CD14-positive monocyte (primary cell): ENCODE results near the gene BCL2. TPM values are rescaled to one million over a fixed set of nuclear protein-coding genes. Genes with fewer than 3 reads are reported as not detected.

Experiments used
- DNase-seq, 3 donors: peaks; one replicate each; pipeline ENCODE4 v3.0.0-alpha.2; 2011 to 2022
- H2AFZ ChIP-seq: 2 replicates; pipeline ENCODE4 v1.6.0; 2012; ENCODE audit warnings: mild to moderate bottlenecking, low read depth, low read length, inconsistent platforms; ENCODE audit not compliant: insufficient read depth, poor library complexity, severe bottlenecking
- H3K27ac ChIP-seq, 2 donors: 1 replicate in 1 of 2; 2 replicates in 1 of 2; pipeline ENCODE4 v1.5.1; 2012 to 2013; ENCODE audit warnings: low read length in 2 of 2, control low read depth in 1 of 2, inconsistent platforms in 1 of 2, low read depth in 1 of 2, mild to moderate bottlenecking in 1 of 2
- H3K27me3 ChIP-seq, 2 donors: one replicate each; pipeline versions ENCODE4 v1.6.0 to v1.6.1; 2011 to 2013; ENCODE audit warnings: low read length in 2 of 2; ENCODE audit not compliant: control insufficient read depth in 2 of 2, insufficient read depth in 2 of 2
- H3K36me3 ChIP-seq, 2 donors: replicated peaks in 1 of 2; 1 replicate in 1 of 2; 2 replicates in 1 of 2; pipeline versions ENCODE4 v1.5.1 to v1.6.1; 2012 to 2013; ENCODE audit warnings: low read length in 2 of 2, control low read depth in 1 of 2, inconsistent platforms in 1 of 2, mild to moderate bottlenecking in 1 of 2; ENCODE audit not compliant: insufficient read depth in 2 of 2, control insufficient read depth in 1 of 2
- H3K4me1 ChIP-seq, 2 donors: 1 replicate in 1 of 2; 2 replicates in 1 of 2; pipeline versions ENCODE4 v1.5.1 to v1.6.1; 2012 to 2013; ENCODE audit warnings: low read length in 2 of 2, control low read depth in 1 of 2, inconsistent platforms in 1 of 2, mild to moderate bottlenecking in 1 of 2, moderate library complexity in 1 of 2; ENCODE audit not compliant: insufficient read depth in 2 of 2, control insufficient read depth in 1 of 2
- H3K4me2 ChIP-seq: replicated peaks from 2 replicates; pipeline ENCODE3; 2012; ENCODE audit warnings: low read length, moderate library complexity, mild to moderate bottlenecking; ENCODE audit not compliant: poor library complexity, severe bottlenecking; ENCODE audit errors: extremely low read depth
- H3K4me3 ChIP-seq, 3 experiments: fragments of 200-600 bp in 1 of 3; sonication (generic) in 1 of 3; replicated peaks in 1 of 3; 1 replicate in 2 of 3; 2 replicates in 1 of 3; pipeline ENCODE4 v1.5.1; 2011 to 2013; ENCODE audit warnings: low read length in 3 of 3, mild to moderate bottlenecking in 3 of 3, control low read depth in 2 of 3, low read depth in 2 of 3, inconsistent platforms in 1 of 3, moderate library complexity in 1 of 3
- H3K79me2 ChIP-seq: 2 replicates; pipeline ENCODE4 v1.6.0; 2012; ENCODE audit warnings: mild to moderate bottlenecking, control low read depth, inconsistent platforms, low read length, moderate library complexity; ENCODE audit not compliant: insufficient read depth
- H3K9ac ChIP-seq: 2 replicates; pipeline ENCODE4 v1.6.0; 2017; ENCODE audit warnings: low read length, mild to moderate bottlenecking; ENCODE audit not compliant: insufficient read depth, poor library complexity, severe bottlenecking
- H3K9me3 ChIP-seq, 2 donors: replicated peaks in 1 of 2; 1 replicate in 1 of 2; 2 replicates in 1 of 2; pipeline versions ENCODE4 v1.5.1 to v1.6.1; 2012 to 2013; ENCODE audit warnings: low read length in 2 of 2, control low read depth in 1 of 2; ENCODE audit not compliant: control insufficient read depth in 1 of 2, insufficient read depth in 1 of 2
- H4K20me1 ChIP-seq: 2 replicates; pipeline ENCODE4 v1.6.0; 2012; ENCODE audit warnings: mild to moderate bottlenecking, low read length, control low read depth, moderate library complexity; ENCODE audit not compliant: insufficient read depth
- H3K27ac Mint-ChIP-seq, 7 donors: one replicate each; pipeline ENCODE4 v1.8.0; 2020; ENCODE audit warnings: mild to moderate bottlenecking in 7 of 7, mixed read lengths in 7 of 7, moderate library complexity in 6 of 7, inconsistent platforms in 2 of 7
- H3K27me3 Mint-ChIP-seq, 3 donors: one replicate each; pipeline ENCODE4 v1.8.0; 2021 to 2022; ENCODE audit warnings: low read depth in 3 of 3, mild to moderate bottlenecking in 3 of 3, mixed read lengths in 3 of 3, moderate library complexity in 3 of 3, inconsistent platforms in 1 of 3
- H3K36me3 Mint-ChIP-seq, 2 donors: one replicate each; pipeline ENCODE4 v1.8.0; 2020; ENCODE audit warnings: mixed read lengths in 2 of 2, inconsistent platforms in 1 of 2, mild to moderate bottlenecking in 1 of 2
- H3K4me1 Mint-ChIP-seq: one replicate; pipeline ENCODE4 v1.8.0; 2020; ENCODE audit warnings: mild to moderate bottlenecking, mixed read lengths
- H3K4me3 Mint-ChIP-seq, 2 donors: one replicate each; pipeline ENCODE4 v1.8.0; 2020; ENCODE audit warnings: mild to moderate bottlenecking in 2 of 2, mixed read lengths in 2 of 2, moderate library complexity in 1 of 2
- H3K9me3 Mint-ChIP-seq, 7 donors: one replicate each; pipeline ENCODE4 v1.8.0; 2020 to 2022; ENCODE audit warnings: mixed read lengths in 7 of 7, mild to moderate bottlenecking in 6 of 7, moderate library complexity in 6 of 7, inconsistent platforms in 2 of 7
- WGBS: methylation state at CpG from one replicate; pipeline ENCODE4 v1.1.5; 2013; ENCODE audit warnings: missing lambda C conversion rate; ENCODE audit not compliant: insufficient coverage; 5-methylcytosine and 5-hydroxymethylcytosine counted together
- intact Hi-C, 2 donors: fragments of 100-400 bp; cut with micrococcal nuclease; formaldehyde crosslinking; loops; one replicate each; pipeline versions ENCODE4 v1.15.0 to v1.15.1; 2023
- polyA plus RNA-seq, 3 donors: library from polyadenylated mRNA; depleted of rRNA in 1 of 3; unstranded in 2 of 3; stranded (reverse) in 1 of 3; fragments of 300-500 nt in 2 of 3; fragments of >200 nt in 1 of 3; fragmentation: Illumina TruSeq in 2 of 3; gene quantifications; 1 replicate in 2 of 3; 2 replicates in 1 of 3; pipeline ENCODE4 v1.2.3, GENCODE V29; 2012 to 2021
- TF ChIP-seq, protein P1 (sequence below): fragments of 200-600 bp; IDR thresholded peaks from one replicate; pipeline ENCODE4 v1.8.0; 2022; ENCODE audit warnings: antibody characterized with exemption, mild to moderate bottlenecking

Gene BCL2
- polyA plus RNA-seq, 3 donors: 0.58 to 2.5 (median 1.1) TPM

DNA sequence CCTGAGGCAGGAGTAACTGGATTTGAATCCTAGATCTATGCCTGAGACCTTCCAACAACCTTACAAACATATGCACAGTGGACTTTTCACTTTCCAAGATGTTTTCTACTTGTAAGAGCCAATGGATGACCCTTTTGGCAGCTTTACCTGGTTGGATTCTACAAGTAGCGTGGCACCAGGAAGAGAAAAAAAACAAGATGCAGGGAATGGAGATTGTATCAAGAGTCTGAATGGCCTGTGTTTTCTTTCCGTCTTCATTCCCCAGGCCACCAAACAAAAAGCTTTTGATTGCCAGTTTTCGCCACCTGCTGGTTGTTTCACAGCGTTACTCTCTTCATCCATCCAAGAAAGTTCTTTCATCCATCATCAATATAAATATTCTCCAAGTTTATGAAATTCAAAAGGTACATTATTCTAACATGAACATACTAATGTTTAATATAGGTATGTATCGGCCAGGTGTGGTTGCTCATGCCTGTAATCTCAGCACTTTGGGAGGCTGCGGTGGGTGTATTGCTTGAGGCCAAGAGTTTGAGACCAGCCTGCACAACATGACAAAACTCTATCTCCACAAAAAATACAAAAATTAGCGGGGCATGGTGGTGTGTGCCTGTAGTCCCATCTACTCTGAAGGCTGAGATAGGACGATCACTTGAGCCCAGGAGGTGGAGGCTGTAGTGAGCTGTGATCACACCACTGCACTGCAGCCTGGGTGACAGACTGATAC, 3.5 kb upstream of the BCL2 start:
- Mint-ChIP-seq H3K27ac (peak overlapping the region in 5 of 7 donors; percentile 12 to 80 (median 66)), H3K27me3 (peaks cover 8 to 12% (median 8%) of the 10 kb centered on the region in 3 donors), H3K4me3 (peak overlapping the region in 1 of 2 donors; percentile 57), H3K36me3 (peaks cover 0 to 2% of the 10 kb centered on the region in 2 donors), H3K4me1 (peaks cover 33% of the 10 kb centered on the region), H3K9me3 (no peaks in the 10 kb centered on the region)
- H3K27me3 ChIP-seq: no peaks in the 10 kb centered on the region
- WGBS: 36% methylated on average over 2 of the region's 8 CpGs
- H3K9ac ChIP-seq: no peak overlapping the region
- no peaks in the 10 kb centered on the region for H3K36me3 ChIP-seq
- H3K79me2 ChIP-seq: peaks cover 15% of the 10 kb centered on the region
- peak; percentile 54 to 66 (median 62) for DNase-seq
- H3K27ac ChIP-seq: no peak overlapping the region
- peak overlapping the region in 1 of 3 experiments; percentile 18 for H3K4me3 ChIP-seq
- H3K9me3 ChIP-seq: no peaks in the 10 kb centered on the region
- TF ChIP-seq, protein P1, sequence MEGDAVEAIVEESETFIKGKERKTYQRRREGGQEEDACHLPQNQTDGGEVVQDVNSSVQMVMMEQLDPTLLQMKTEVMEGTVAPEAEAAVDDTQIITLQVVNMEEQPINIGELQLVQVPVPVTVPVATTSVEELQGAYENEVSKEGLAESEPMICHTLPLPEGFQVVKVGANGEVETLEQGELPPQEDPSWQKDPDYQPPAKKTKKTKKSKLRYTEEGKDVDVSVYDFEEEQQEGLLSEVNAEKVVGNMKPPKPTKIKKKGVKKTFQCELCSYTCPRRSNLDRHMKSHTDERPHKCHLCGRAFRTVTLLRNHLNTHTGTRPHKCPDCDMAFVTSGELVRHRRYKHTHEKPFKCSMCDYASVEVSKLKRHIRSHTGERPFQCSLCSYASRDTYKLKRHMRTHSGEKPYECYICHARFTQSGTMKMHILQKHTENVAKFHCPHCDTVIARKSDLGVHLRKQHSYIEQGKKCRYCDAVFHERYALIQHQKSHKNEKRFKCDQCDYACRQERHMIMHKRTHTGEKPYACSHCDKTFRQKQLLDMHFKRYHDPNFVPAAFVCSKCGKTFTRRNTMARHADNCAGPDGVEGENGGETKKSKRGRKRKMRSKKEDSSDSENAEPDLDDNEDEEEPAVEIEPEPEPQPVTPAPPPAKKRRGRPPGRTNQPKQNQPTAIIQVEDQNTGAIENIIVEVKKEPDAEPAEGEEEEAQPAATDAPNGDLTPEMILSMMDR: peak; percentile 83
- no peaks in the 10 kb centered on the region for H4K20me1 ChIP-seq
- H3K4me2 ChIP-seq: peak overlapping the region; percentile 37
- intact Hi-C loops: loop anchor here (2.0 to 10.0 kb wide), 4 partner anchors 191 to 308 kb away; no protein-coding TSS in a partner anchor
- no peak overlapping the region for H2AFZ ChIP-seq
- peaks cover 36 to 38% of the 10 kb centered on the region in 2 donors for H3K4me1 ChIP-seq

DNA sequence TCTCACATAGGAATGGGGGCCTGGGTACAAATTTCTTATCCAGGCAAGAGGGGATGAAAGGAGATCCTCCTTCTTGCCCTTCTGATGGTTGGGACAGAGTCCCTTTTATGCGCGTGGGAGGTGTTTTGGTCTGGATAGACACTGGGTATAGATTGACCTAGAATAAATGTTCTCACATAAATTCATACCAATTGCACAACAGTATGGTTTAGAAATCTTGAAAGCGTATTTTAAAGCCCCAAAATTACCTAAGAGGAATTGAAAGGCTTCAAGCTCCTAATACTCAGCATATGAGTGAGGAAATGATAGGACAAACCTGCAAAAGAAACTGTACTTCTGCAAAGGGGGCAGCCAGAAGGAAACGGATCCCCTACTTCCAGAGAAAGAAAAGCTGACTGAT, 2.6 kb upstream of the BCL2 start:
- Histone ChIP-seq H3K9ac (no peak overlapping the region), H2AFZ (peak overlapping the region; percentile 0), H4K20me1 (no peaks in the 10 kb centered on the region), H3K36me3 (no peaks in the 10 kb centered on the region), H3K79me2 (peaks cover 24% of the 10 kb centered on the region), H3K4me3 (peak overlapping the region in 1 of 3 experiments; percentile 18), H3K27me3 (no peaks in the 10 kb centered on the region), H3K27ac (no peak overlapping the region), H3K9me3 (no peaks in the 10 kb centered on the region), H3K4me2 (peak overlapping the region; percentile 37), H3K4me1 (peaks cover 44 to 46% of the 10 kb centered on the region in 2 donors)
- Mint-ChIP-seq H3K36me3 (peaks cover 0 to 2% of the 10 kb centered on the region in 2 donors), H3K27ac (peak overlapping the region in 6 of 7 donors; percentile 22 to 86 (median 78)), H3K4me1 (peaks cover 41% of the 10 kb centered on the region), H3K27me3 (peaks cover 8 to 15% (median 10%) of the 10 kb centered on the region in 3 donors), H3K4me3 (no peak overlapping the region), H3K9me3 (no peaks in the 10 kb centered on the region)
- TF ChIP-seq, protein P1: no peak
- intact Hi-C loops: loop anchor here (2.0 to 10.0 kb wide), 4 partner anchors 190 to 307 kb away; no protein-coding TSS in a partner anchor
- DNase-seq: peak in 2 of 3 donors; percentile 42 to 54
- WGBS: no CpG with 5 or more reads among the region's 4 CpGs
